Fibroblast of the conjunctiva (primary cell): Measurements from ENCODE around the gene EDEM2.
"Not testable (repeated sequence)": the region's sequence is repeated elsewhere in the genome, so short reads cannot be mapped to it uniquely, and the experiment has no call there.

ENCODE experiments used
- DNase-seq: peaks from one replicate; pipeline ENCODE4 v3.0.0-alpha.2; 2010; ENCODE audit warnings: low read depth

Gene EDEM2

DNA sequence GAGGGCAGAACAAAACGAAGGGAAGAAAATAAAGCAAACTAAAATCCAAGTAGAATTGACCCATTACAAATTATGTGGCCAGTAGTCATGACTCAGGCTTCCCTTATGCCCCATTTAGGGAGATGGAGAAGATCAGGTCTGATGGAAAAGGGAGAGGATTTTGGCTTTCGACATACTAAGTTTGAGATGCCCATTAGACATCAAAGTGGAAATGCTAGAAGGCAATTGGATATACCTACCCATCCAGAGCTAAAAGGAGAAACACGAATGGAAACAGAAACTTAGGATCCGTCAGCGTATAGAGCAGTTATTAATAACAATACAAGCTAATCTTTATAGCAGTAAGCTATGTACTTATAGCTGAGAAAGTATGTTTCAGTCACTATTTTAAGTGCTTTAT is 59.3 kb downstream of the EDEM2 start:
- no peak for DNase-seq

DNA sequence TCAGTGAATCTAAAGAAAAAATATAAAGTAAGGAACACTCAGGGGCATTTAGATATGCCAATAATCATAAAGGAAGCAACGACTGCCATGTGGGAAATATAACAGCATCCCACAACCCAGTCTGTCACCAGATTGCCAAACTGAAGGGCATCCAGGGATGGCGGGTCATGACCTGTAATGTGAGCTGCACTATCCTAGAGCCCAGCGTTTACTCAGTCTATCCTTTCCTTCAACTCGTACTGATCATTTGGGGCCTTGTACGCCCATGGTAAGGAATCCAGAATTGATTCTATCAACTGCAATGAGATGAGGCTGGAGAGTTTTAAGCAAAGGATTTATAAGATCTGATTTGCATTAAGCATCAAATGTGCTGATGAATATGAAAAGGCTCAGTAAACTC is 59.8 kb downstream of the EDEM2 start:
- no peak for DNase-seq

DNA sequence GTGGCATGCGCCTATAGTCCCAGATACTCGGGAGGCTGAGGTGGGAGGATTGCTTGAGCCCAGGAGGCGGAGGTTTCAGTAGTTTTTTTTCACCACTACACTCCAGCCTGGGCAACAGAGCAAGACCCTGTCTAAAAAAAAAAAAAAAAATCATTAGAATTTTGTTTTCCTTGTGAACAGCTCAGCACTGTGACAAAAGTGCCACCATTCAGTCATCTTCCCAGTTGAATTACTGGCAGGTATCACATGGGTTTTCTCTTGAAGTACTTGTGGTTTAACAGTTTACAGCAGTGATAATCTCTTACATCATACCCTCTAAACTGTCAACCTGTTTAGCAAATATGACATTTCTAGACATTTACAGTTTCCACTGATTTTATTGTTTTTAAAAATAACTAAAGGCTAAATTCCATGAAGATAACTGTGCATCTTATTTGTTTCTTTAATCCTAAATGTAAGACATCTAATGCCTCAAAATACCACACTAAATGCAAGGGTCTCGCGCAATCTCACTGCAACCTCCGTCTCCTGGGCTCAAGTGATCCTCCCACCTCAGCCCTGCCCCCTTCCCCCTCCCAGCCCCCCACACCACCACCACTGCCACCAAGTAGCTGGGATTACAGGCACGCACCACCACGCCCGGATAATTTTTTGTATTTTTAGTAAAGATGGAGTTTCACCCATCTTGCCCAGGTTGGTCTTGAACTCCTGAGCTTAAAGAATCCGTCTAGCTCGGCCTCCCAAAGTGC is 61.5 kb downstream of the EDEM2 start:
- DNase-seq = no peak

DNA sequence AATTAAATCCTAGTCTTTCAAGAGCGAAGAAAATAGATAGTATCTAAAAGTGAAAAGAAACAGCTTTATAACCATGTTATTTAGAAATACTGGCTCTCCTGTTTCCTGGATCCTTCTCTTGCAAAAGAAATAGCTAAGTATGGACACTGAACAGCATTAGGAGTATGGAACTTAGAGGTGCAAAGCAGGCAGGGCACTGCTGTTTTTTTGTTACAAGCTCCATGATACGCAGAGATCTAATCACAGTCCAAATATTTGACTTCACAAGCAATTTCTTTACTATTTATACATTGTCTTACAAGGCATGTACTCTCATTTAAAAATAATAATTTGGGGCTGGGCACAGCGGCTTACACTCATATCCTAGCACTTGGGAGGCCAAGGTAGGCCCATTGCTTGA is 62.1 kb downstream of the EDEM2 start:
- no peak for DNase-seq

DNA sequence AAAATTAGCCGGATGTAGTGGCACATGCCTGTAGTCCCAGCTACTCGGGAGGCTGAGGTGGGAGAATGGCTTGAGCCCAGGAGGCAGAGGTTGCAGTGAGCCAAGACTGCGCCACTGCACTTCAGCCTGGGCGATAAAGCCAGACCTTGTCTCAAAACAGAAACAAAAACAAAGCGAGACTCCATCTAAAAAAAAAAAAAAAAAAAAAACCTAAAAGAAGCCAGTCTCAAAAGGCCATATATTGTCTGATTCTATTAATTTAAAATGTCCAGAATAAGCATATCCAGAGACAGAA is 66.8 kb downstream of the EDEM2 start:
- DNase-seq = not testable (repeated sequence)

DNA sequence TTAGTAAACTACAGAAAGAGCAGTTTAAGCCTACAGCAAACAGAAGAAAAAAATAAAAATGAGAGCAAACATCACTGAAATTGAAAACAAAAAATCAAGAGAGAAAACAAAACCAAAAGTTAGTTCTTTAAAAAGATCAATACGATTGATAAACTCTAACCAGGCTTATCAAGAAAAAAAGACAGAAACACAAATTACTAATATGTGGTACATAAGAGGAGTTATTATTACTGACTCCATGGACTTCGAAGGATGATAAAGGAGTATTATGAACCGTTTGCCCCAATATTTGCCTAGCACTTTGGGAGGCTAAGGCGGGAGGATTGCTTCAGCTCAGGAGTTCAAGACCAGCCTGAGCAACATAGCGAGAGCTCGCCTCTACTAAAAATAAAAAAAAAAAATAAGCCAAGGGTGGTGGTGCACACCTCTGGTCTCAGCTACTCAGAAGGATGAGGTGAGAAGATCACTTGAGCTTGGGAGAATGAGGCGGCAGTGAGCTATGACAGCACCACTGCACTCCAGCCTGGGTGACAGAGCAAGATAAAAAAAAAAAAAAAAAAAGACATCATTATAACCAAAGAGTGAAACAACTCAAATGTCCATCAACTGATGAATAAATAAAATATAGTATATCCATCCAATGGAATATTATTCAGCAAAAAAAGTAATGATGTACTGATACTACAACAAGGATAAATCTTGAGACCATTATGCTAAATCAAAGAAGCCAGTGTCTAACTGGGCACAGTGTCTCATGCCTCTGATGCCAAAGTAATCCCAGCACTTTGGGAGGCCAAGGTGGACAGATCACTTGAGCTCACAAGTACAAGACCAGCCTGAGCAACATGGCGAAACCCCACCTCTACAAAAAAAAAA is 67.4 kb downstream of the EDEM2 start:
- no peak for DNase-seq

DNA sequence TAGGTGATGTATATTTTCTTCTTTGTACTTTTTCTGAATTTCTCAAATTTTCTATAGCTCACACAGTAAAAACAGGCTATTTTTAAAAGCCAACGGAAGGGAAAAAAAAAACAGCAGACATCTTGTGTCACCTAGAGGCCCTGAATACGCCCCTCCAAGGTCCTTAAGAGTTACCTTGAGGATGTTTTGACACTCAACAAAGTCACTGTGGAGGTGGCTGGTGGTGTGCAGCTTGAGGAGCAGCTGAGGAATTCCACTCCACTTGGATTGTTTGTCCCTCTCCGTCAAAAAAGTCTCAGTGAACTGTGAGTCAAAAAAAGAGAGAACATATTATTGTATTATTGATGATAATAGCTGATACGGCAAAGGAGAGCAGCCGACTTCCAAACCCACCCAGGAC is 69.3 kb downstream of the EDEM2 start:
- no peak for DNase-seq

DNA sequence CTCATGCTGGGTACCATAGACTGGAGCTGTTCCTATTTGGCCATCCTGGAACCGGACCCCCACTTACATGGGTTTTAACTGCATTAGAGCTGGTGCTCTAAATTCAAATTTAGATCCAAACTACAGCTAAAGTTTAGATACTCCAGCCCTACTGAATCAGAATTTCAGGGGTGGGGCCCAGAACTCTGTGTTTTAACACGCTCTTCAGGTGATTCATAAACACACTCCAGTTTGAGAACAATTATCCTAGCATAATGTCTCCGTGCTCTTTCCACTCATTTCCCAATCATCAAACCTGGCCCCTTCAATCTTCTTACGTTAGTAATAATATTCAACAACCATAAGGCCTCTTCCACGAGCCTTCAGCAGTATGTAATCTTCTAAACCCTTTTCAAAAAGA is 69.8 kb downstream of the EDEM2 start:
- DNase-seq = no peak

DNA sequence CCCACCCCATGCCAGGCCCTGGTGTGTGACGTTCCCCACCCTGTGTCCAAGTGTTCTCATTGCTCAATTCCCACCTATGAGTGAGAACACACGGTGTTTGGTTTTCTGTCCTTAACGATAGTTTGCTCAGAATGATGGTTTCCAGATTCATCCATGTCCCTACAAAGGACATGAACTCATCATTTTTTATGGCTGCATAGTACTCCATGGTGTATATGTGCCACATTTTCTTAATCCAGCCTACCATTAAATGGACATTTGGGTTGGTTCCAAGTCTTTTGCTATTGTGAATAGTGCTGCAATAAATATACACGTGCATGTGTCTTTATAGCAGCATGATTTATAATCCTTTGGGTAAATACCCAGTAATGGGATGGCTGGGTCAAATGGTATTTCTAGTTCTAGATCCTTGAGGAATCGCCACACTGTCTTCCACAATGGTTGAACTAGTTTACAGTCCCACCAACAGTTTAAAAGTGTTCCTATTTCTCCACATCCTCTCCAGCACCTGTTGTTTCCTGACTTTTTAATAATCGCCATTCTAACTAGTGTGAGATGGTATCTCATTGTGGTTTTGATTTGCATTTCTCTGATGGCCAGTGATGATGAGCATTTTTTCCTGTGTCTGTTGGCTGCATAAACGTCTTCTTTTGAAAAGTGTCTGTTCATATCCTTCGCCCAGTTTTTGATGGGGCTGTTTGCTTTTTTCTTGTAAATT is 75.5 kb downstream of the EDEM2 start:
- not testable (repeated sequence) for DNase-seq

DNA sequence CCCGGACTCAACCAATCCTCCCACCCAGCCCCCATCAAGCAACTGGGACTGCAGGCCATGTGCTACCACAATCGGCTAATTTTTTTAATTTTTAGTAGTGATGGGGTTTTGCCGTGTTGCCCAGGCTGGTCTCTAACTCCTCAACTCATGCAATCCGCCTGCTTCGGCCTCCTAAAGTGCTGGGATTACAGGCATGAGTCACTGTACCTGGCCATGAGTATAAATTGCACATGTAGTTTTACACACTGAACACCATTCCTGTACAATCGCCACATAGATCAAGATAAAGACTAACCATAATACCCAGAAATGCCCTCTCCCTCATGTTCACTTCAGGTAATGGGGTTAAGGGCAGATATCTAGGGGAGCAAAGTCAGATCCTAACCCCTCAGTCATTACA is 80.9 kb downstream of the EDEM2 start:
- no peak for DNase-seq
